ENCODE data around the gene CDH6.

CDH6 gene

GRCh38 chr5:31237174-31237573, 43.7 kb downstream of the CDH6 start:
- ChIA-PET CTCF (interaction anchor here (0.7 to 3.4 kb wide), 7 partner anchors 10 to 253 kb away, joined by 3 to 34 read pairs (median 4); no protein-coding TSS in a partner anchor), POLR2A (no interaction called here)
- TF ChIP-seq CTCF (IDR thresholded peaks at IDR 0.05; ENCODE audit: insufficient read depth, low read length, missing control alignments): no peak
- H3K4me3 ChIP-seq (ENCODE audit: low read depth, low read length): no peak overlapping the region
- DNase-seq (ENCODE audit: low read depth, low spot score): no peak

GRCh38 chr5:31238497-31238896, 45.0 kb downstream of the CDH6 start:
- TF ChIP-seq CTCF (IDR thresholded peaks at IDR 0.05; ENCODE audit: insufficient read depth, low read length, missing control alignments): no peak
- H3K4me3 ChIP-seq (ENCODE audit: low read depth, low read length): no peak overlapping the region
- DNase-seq (ENCODE audit: low read depth, low spot score): no peak
- CTCF ChIA-PET: interaction anchor here (2.5 to 3.4 kb wide), 2 partner anchors 9 to 249 kb away, joined by 10 to 34 read pairs; no protein-coding TSS in a partner anchor
- POLR2A ChIA-PET: no interaction called here

- CTCF ChIA-PET: interaction anchor here (1.9 to 4.4 kb wide), 2 partner anchors 12 to 13 kb away, joined by 4 to 17 read pairs; no protein-coding TSS in a partner anchor
- no peak for DNase-seq (ENCODE audit: low read depth, low spot score)
- H3K4me3 ChIP-seq (ENCODE audit: low read depth, low read length): no peak overlapping the region
- TF ChIP-seq CTCF (IDR thresholded peaks at IDR 0.05; ENCODE audit: insufficient read depth, low read length, missing control alignments): no peak
- POLR2A ChIA-PET: no interaction called here
Observed at GRCh38 chr5:31244921-31245320, 51.4 kb downstream of the CDH6 start.

GRCh38 chr5:31247381-31247780, 53.9 kb downstream of the CDH6 start:
- CTCF ChIA-PET: interaction anchor here (1.6 to 4.4 kb wide), 3 partner anchors 10 to 16 kb away, joined by 3 to 17 read pairs (median 10); no protein-coding TSS in a partner anchor
- H3K4me3 ChIP-seq (ENCODE audit: low read depth, low read length): no peak overlapping the region
- no peak for DNase-seq (ENCODE audit: low read depth, low spot score)
- POLR2A ChIA-PET: no interaction called here
- TF ChIP-seq CTCF (IDR thresholded peaks at IDR 0.05; ENCODE audit: insufficient read depth, low read length, missing control alignments): no peak

- H3K4me3 ChIP-seq (ENCODE audit: low read depth, low read length): no peak overlapping the region
- ChIA-PET POLR2A (no interaction called here), CTCF (no interaction called here)
- DNase-seq (ENCODE audit: low read depth, low spot score): no peak
- TF ChIP-seq CTCF (IDR thresholded peaks at IDR 0.05; ENCODE audit: insufficient read depth, low read length, missing control alignments): no peak
Observed at GRCh38 chr5:31250201-31250600, 56.7 kb downstream of the CDH6 start.

- POLR2A ChIA-PET: no interaction called here
- no peak for DNase-seq (ENCODE audit: low read depth, low spot score)
- no peak overlapping the region for H3K4me3 ChIP-seq (ENCODE audit: low read depth, low read length)
- CTCF ChIA-PET: interaction anchor here (1.5 to 2.5 kb wide), 2 partner anchors 19 to 20 kb away, joined by 3 to 11 read pairs; no protein-coding TSS in a partner anchor
- TF ChIP-seq CTCF (IDR thresholded peaks at IDR 0.05; ENCODE audit: insufficient read depth, low read length, missing control alignments): no peak
Observed at GRCh38 chr5:31251032-31251431, 57.5 kb downstream of the CDH6 start.

Data from AG04449 (cell line).